GM12892 (cell line): Measurements from ENCODE around the gene TRAPPC1.

Experiments
- DNase-seq: peaks from one replicate; pipeline ENCODE4 v3.0.0; 2011; ENCODE audit not compliant: insufficient read length
- FAIRE-seq: peaks from 2 replicates; lab custom pipeline; 2011; peaks lifted over from hg19 to GRCh38; lab: Jason Lieb, UNC
- POLR2A ChIP-seq: IDR thresholded peaks from 2 replicates; pipeline ENCODE4 v1.6.1; 2011; ENCODE audit warnings: low read depth, low read length, control low read depth
- POLR2AphosphoS5 ChIP-seq: IDR thresholded peaks from 2 replicates; pipeline ENCODE4 v1.6.1; 2011; ENCODE audit warnings: low read depth, low read length, control low read depth
- TAF1 ChIP-seq: IDR thresholded peaks from 2 replicates; pipeline ENCODE4 v1.6.1; 2011; ENCODE audit warnings: low read depth, mild to moderate bottlenecking, control low read depth, low read length, borderline replicate concordance

The TRAPPC1 gene

GRCh38 chr17:7912927-7913524 lies 18.7 kb downstream of the TRAPPC1 start:
- no peak for DNase-seq
- FAIRE-seq: peak; percentile 72
- TF ChIP-seq TAF1: no peak
- no peak for TF ChIP-seq POLR2A
- no peak for TF ChIP-seq POLR2AphosphoS5

GRCh38 chr17:7911116-7911515 lies 20.6 kb downstream of the TRAPPC1 start:
- no peak for TF ChIP-seq POLR2AphosphoS5
- TF ChIP-seq POLR2A: no peak
- TF ChIP-seq TAF1: no peak
- DNase-seq (no peak), FAIRE-seq (no peak)

- no peak for TF ChIP-seq TAF1
- no peak for TF ChIP-seq POLR2A
- TF ChIP-seq POLR2AphosphoS5: no peak
- FAIRE-seq (no peak), DNase-seq (no peak)
These were observed 21.0 kb downstream of the TRAPPC1 start for GRCh38 chr17:7910711-7911110.

GRCh38 chr17:7910281-7910680 lies 21.5 kb downstream of the TRAPPC1 start:
- no peak for DNase-seq
- FAIRE-seq: no peak
- TF ChIP-seq POLR2AphosphoS5 (no peak), TAF1 (no peak), POLR2A (no peak)

GRCh38 chr17:7909089-7909488 lies 22.7 kb downstream of the TRAPPC1 start:
- TF ChIP-seq TAF1: no peak
- no peak for DNase-seq
- no peak for FAIRE-seq

- TF ChIP-seq POLR2A: no peak
- no peak for TF ChIP-seq POLR2AphosphoS5
- no peak for TF ChIP-seq TAF1
- DNase-seq: no peak
- no peak for FAIRE-seq
These were observed 28.3 kb downstream of the TRAPPC1 start for GRCh38 chr17:7903154-7904103.

- DNase-seq (no peak), FAIRE-seq (no peak)
- TF ChIP-seq POLR2AphosphoS5 (no peak), POLR2A (no peak), TAF1 (no peak)
These were observed 34.0 kb downstream of the TRAPPC1 start for GRCh38 chr17:7897773-7898172.

- no peak for TF ChIP-seq POLR2AphosphoS5
- DNase-seq: no peak
- FAIRE-seq: no peak
These were observed 34.7 kb downstream of the TRAPPC1 start for GRCh38 chr17:7897090-7897489.

GRCh38 chr17:7894866-7895265 lies 36.9 kb downstream of the TRAPPC1 start:
- no peak for DNase-seq
- TF ChIP-seq TAF1 (no peak), POLR2AphosphoS5 (no peak), POLR2A (no peak)
- FAIRE-seq: no peak

- DNase-seq (no peak), FAIRE-seq (no peak)
- TF ChIP-seq POLR2AphosphoS5 (no peak), TAF1 (no peak), POLR2A (no peak)
These were observed 37.5 kb downstream of the TRAPPC1 start for GRCh38 chr17:7894226-7894625.

GRCh38 chr17:7893187-7893880 lies 38.4 kb downstream of the TRAPPC1 start:
- FAIRE-seq: no peak
- no peak for DNase-seq
- TF ChIP-seq POLR2AphosphoS5 (no peak), POLR2A (no peak), TAF1 (no peak)

- TF ChIP-seq POLR2A (no peak), TAF1 (no peak), POLR2AphosphoS5 (no peak)
- DNase-seq (no peak), FAIRE-seq (no peak)
These were observed 42.4 kb downstream of the TRAPPC1 start for GRCh38 chr17:7889166-7889955.
